GM21717 (cell line): ENCODE results near the gene INPP5B.

Experiments used
- ATAC-seq: cut with Tn5 transposase; IDR thresholded peaks from one replicate; pipeline ENCODE4 v1.9.1; 2021; ENCODE audit warnings: mild to moderate bottlenecking, moderate library complexity; ENCODE audit not compliant: unreplicated experiment

Gene INPP5B

GRCh38 chr1:37845049-37845646 is 101.7 kb downstream of the INPP5B start:
- no peak for ATAC-seq

GRCh38 chr1:37844536-37844935 is 102.3 kb downstream of the INPP5B start:
- no peak for ATAC-seq

GRCh38 chr1:37841652-37842051 is 105.2 kb downstream of the INPP5B start:
- ATAC-seq = no peak

- ATAC-seq = no peak
Observed at GRCh38 chr1:37840711-37841110, 106.1 kb downstream of the INPP5B start.

GRCh38 chr1:37839676-37840075 is 107.2 kb downstream of the INPP5B start:
- ATAC-seq = no peak

- no peak for ATAC-seq
Observed at GRCh38 chr1:37836788-37837187, 110.1 kb downstream of the INPP5B start.

GRCh38 chr1:37831809-37832208 is 115.0 kb downstream of the INPP5B start:
- ATAC-seq = no peak

GRCh38 chr1:37831109-37831508 is 115.7 kb downstream of the INPP5B start:
- ATAC-seq = no peak

GRCh38 chr1:37828410-37829074 is 118.3 kb downstream of the INPP5B start:
- ATAC-seq = no peak

GRCh38 chr1:37825506-37825905 is 121.3 kb downstream of the INPP5B start:
- ATAC-seq = no peak

- no peak for ATAC-seq
Observed at GRCh38 chr1:37824001-37824400, 122.9 kb downstream of the INPP5B start.

- ATAC-seq = no peak
Observed at GRCh38 chr1:37822906-37823815, 123.7 kb downstream of the INPP5B start.

- no peak for ATAC-seq
Observed at GRCh38 chr1:37821481-37821880, 125.4 kb downstream of the INPP5B start.

- ATAC-seq = no peak
Observed at GRCh38 chr1:37817481-37817880, 129.4 kb downstream of the INPP5B start.

GRCh38 chr1:37814252-37814651 is 132.6 kb downstream of the INPP5B start:
- ATAC-seq = no peak

GRCh38 chr1:37813529-37814145 is 133.2 kb downstream of the INPP5B start:
- ATAC-seq = no peak

GRCh38 chr1:37811027-37811655 is 135.7 kb downstream of the INPP5B start:
- no peak for ATAC-seq
